Hepatocyte (in vitro differentiated cells): ENCODE data around the gene RBM12. TPM values are rescaled to one million over a fixed set of nuclear protein-coding genes. Genes with fewer than 3 reads are reported as not detected.
A peak's percentile ranks its signal among the peaks of the same experiment; 100 is the strongest.

Source experiments
- DNase-seq: peaks from one replicate; pipeline ENCODE4 v3.0.0-alpha.2; 2016; ENCODE audit warnings: low spot score
- H2AFZ ChIP-seq: fragments of 200-600 bp; sonication (generic); 2 replicates; pipeline ENCODE4 v1.6.0; 2016; ENCODE audit warnings: antibody characterized with exemption, mild to moderate bottlenecking
- H3K27ac ChIP-seq: fragments of 200-600 bp; sonication (generic); 2 replicates; pipeline ENCODE4 v1.5.1; 2016; ENCODE audit warnings: mild to moderate bottlenecking
- H3K27me3 ChIP-seq: fragments of 200-600 bp; sonication (generic); 2 replicates; pipeline ENCODE4 v1.6.1; 2016
- H3K36me3 ChIP-seq: fragments of 200-600 bp; sonication (generic); replicated peaks from 2 replicates; pipeline ENCODE4 v1.5.1; 2016; ENCODE audit warnings: low read depth; ENCODE audit not compliant: insufficient read depth
- H3K4me1 ChIP-seq: fragments of 200-600 bp; sonication (generic); 2 replicates; pipeline ENCODE4 v1.5.1; 2016; ENCODE audit warnings: mild to moderate bottlenecking, moderate library complexity; ENCODE audit not compliant: insufficient read depth
- H3K4me2 ChIP-seq: fragments of 200-600 bp; sonication (generic); 2 replicates; pipeline ENCODE4 v1.6.0; 2016
- H3K4me3 ChIP-seq: fragments of 200-600 bp; sonication (generic); 2 replicates; pipeline ENCODE4 v1.5.1; 2016; ENCODE audit warnings: mild to moderate bottlenecking
- H3K79me2 ChIP-seq: fragments of 200-600 bp; sonication (generic); 2 replicates; pipeline ENCODE4 v1.6.0; 2017; ENCODE audit warnings: mild to moderate bottlenecking
- H3K9me2 ChIP-seq: fragments of 200-600 bp; sonication (generic); replicated peaks from 2 replicates; pipeline ENCODE4 v1.6.0; 2017; ENCODE audit warnings: mild to moderate bottlenecking; ENCODE audit not compliant: insufficient read depth
- H3K9me3 ChIP-seq: fragments of 200-600 bp; sonication (generic); 2 replicates; pipeline ENCODE4 v1.5.1; 2016; ENCODE audit warnings: low read depth, mild to moderate bottlenecking
- H4K20me1 ChIP-seq: fragments of 200-600 bp; sonication (generic); 2 replicates; pipeline ENCODE4 v1.6.0; 2016; ENCODE audit warnings: mild to moderate bottlenecking; ENCODE audit not compliant: insufficient read depth, poor library complexity, severe bottlenecking
- CTCF ChIP-seq: fragments of 200-600 bp; sonication (generic); IDR thresholded peaks from 2 replicates; pipeline ENCODE4 v1.5.1; 2016; ENCODE audit warnings: antibody characterized with exemption, mild to moderate bottlenecking; ENCODE audit not compliant: poor library complexity
- EZH2 ChIP-seq: fragments of 200-600 bp; sonication (generic); IDR thresholded peaks from 2 replicates; pipeline ENCODE4 v1.6.1; 2016; ENCODE audit warnings: antibody characterized with exemption, mild to moderate bottlenecking, borderline replicate concordance
- EZH2phosphoT487 ChIP-seq: fragments of 200-600 bp; sonication (generic); IDR thresholded peaks from one replicate; pipeline ENCODE4 v1.6.1; 2018; ENCODE audit warnings: antibody characterized with exemption, mild to moderate bottlenecking, low read depth, moderate library complexity; ENCODE audit not compliant: unreplicated experiment, severe bottlenecking
- WGBS: methylation state at CpG from one replicate; pipeline ENCODE4 v1.1.6; 2016; ENCODE audit warnings: low lambda C conversion rate; ENCODE audit errors: missing lambda C conversion rate; 5-methylcytosine and 5-hydroxymethylcytosine counted together
- polyA plus RNA-seq: library from polyadenylated mRNA; unstranded; fragments of >200 nt; fragmentation: Nextera tagmentation; extraction: Ambion mirVana; gene quantifications from 2 replicates; pipeline ENCODE4 v1.2.1, GENCODE V29; 2016
- total RNA-seq: library from RNA; depleted of rRNA; stranded (reverse); fragments of >200 nt; gene quantifications from 2 replicates; pipeline ENCODE4 v1.2.3, GENCODE V29; 2014

RBM12 gene
- total and polyA plus RNA-seq, 2 experiments from 2014 or later: 22.5 to 57.3 TPM

GRCh38 chr20:35699127-35699956 is 34.6 kb upstream of the RBM12 start, which contains the start of the genes NFS1 and ROMO1:
Gene NFS1, minus strand, starts transcription at chr20:35699352. Its CDS starts 64 bp downstream, at chr20:35699288.
Gene ROMO1, plus strand, starts transcription at chr20:35699405. Its CDS starts 228 bp downstream, at chr20:35699633.
- Histone ChIP-seq H3K27ac (peak within 1 kb of the TSS; percentile 97), H4K20me1 (peaks cover 21% of the 10 kb centered on the region), H3K9me3 (no peaks in the 10 kb centered on the region), H3K4me2 (peak within 1 kb of the TSS; percentile 86), H3K79me2 (peaks cover 43% of the 10 kb centered on the region), H3K4me3 (peak within 1 kb of the TSS; percentile 77), H3K27me3 (no peaks in the 10 kb centered on the region), H3K4me1 (peaks cover 16% of the 10 kb centered on the region), H3K36me3 (peaks cover 3% of the 10 kb centered on the region), H3K9me2 (no peaks in the 10 kb centered on the region), H2AFZ (peak within 1 kb of the TSS; percentile 89)
- under 1% methylated on average over 72 of the region's 81 CpGs for WGBS
- DNase-seq: peak; percentile 95
- TF ChIP-seq CTCF (peak; percentile 19), EZH2phosphoT487 (no peak), EZH2 (no peak)

GRCh38 chr20:35698298-35699126 is 33.8 kb upstream of the RBM12 start:
- no peaks in the 10 kb centered on the region for H3K9me3 ChIP-seq

GRCh38 chr20:35697696-35698297 is 33.1 kb upstream of the RBM12 start:
- peaks cover 3% of the 10 kb centered on the region for H3K36me3 ChIP-seq
- peak overlapping the region; percentile 89 for H2AFZ ChIP-seq

More at GRCh38 chr20:35698298-35699126, 33.8 kb upstream of the RBM12 start:
- Histone ChIP-seq H3K27me3 (no peaks in the 10 kb centered on the region), H3K4me1 (peaks cover 16% of the 10 kb centered on the region), H3K36me3 (peaks cover 3% of the 10 kb centered on the region), H3K27ac (peak overlapping the region; percentile 97), H3K4me2 (peak overlapping the region; percentile 86), H3K4me3 (peak overlapping the region; percentile 77), H2AFZ (peak overlapping the region; percentile 89), H4K20me1 (peaks cover 16% of the 10 kb centered on the region), H3K9me2 (no peaks in the 10 kb centered on the region), H3K79me2 (peaks cover 40% of the 10 kb centered on the region)
- no peak for TF ChIP-seq CTCF
- TF ChIP-seq EZH2: no peak
- no peak for TF ChIP-seq EZH2phosphoT487
- WGBS: 10% methylated on average over 36 of the region's 37 CpGs
- DNase-seq: peak; percentile 10

More at GRCh38 chr20:35697696-35698297, 33.1 kb upstream of the RBM12 start:
- TF ChIP-seq EZH2phosphoT487: no peak
- no peak for TF ChIP-seq CTCF
- TF ChIP-seq EZH2: no peak
- Histone ChIP-seq H3K9me2 (no peaks in the 10 kb centered on the region), H4K20me1 (peaks cover 9% of the 10 kb centered on the region), H3K79me2 (peaks cover 40% of the 10 kb centered on the region), H3K9me3 (no peaks in the 10 kb centered on the region), H3K27me3 (no peaks in the 10 kb centered on the region), H3K4me2 (peak overlapping the region; percentile 86), H3K4me1 (peaks cover 16% of the 10 kb centered on the region), H3K27ac (peak overlapping the region; percentile 97), H3K4me3 (peak overlapping the region; percentile 77)
- WGBS: 83% methylated on average over 9 of the region's 9 CpGs
- no peak for DNase-seq
